DND-41 (cell line): Measurements from ENCODE around the gene FYB2.

Experiments
- CTCF ChIP-seq: IDR thresholded peaks from 2 replicates; pipeline ENCODE4 v1.5.1; 2012; ENCODE audit warnings: borderline replicate concordance, low read length, moderate library complexity, mild to moderate bottlenecking; ENCODE audit not compliant: poor library complexity, severe bottlenecking; ENCODE audit errors: extremely low read depth
- EZH2 ChIP-seq: IDR thresholded peaks from 3 replicates; pipeline ENCODE4 v1.6.1; 2012; ENCODE audit warnings: borderline replicate concordance, low read depth, mild to moderate bottlenecking, moderate library complexity, low read length, inconsistent platforms; ENCODE audit not compliant: severe bottlenecking

GRCh38 chr1:56773341-56774066 is 45.7 kb downstream of the FYB2 start:
- TF ChIP-seq CTCF (no peak), EZH2 (no peak)
